ENCODE data around the gene NR1I3. TPM values are rescaled to one million over a fixed set of nuclear protein-coding genes. Genes with fewer than 3 reads are reported as not detected.

NR1I3 gene
- total and polyA plus RNA-seq, 2 of the 13 experiments (the other 11 are each of a cell fraction or from before 2014, with no cell fraction given), result 0.62 to 0.95 TPM

DNA sequence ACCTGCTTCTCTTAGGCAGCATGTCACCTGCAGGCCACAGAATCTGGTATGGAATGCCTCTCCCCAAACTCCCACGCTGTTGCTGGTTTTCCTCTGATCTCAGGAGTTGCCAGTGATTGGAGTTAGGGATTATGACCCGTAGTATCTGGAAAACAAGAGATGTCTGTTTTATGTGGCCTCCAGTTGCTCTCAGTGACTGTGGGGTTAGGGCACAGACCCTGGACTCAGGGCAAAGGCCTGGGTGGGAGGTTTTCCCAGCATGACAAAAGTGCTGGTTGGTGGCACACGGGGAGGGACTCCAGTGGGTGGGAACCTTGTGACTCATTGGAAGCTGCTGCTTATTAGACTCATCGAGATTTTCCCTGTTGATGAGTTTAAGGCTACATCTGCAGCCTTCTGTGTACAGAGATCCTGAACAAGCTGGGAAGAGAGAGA, at the start of gene NR1I3 (continued):
- TF ChIP-seq ZMYM3 (CRISPR knock-in tag; IDR thresholded peaks at IDR 0.05) (peak; percentile 45; the same call in 1 of the 2 replicates), ZNF12 (CRISPR knock-in tag; IDR thresholded peaks at IDR 0.05) (no peak), PHF8 (CRISPR knock-in tag; IDR thresholded peaks at IDR 0.05) (no peak), SNAPC2 (CRISPR knock-in tag; IDR thresholded peaks at IDR 0.05) (no peak), FIP1L1 (IDR thresholded peaks at IDR 0.05; ENCODE audit: borderline replicate concordance, insufficient read depth, low read depth, low read length) (no peak), BRD4 (CRISPR knock-in tag; IDR thresholded peaks at IDR 0.05) (no peak), SP5 (CRISPR knock-in tag; IDR thresholded peaks at IDR 0.05; ENCODE audit: borderline replicate concordance, low read depth) (peak; percentile 75; the same call in 1 of the 2 replicates), ARNT2 (CRISPR knock-in tag; IDR thresholded peaks at IDR 0.05; ENCODE audit: low read depth) (no peak), NCOA1 (CRISPR knock-in tag; IDR thresholded peaks at IDR 0.05) (no peak), GFI1 (CRISPR knock-in tag; IDR thresholded peaks at IDR 0.05; ENCODE audit: borderline replicate concordance) (peak; percentile 91), ZNF556 (CRISPR knock-in tag; IDR thresholded peaks at IDR 0.05; ENCODE audit: borderline replicate concordance) (peak; percentile 52; the same call in 1 of the 2 replicates), RELA (CRISPR knock-in tag; IDR thresholded peaks at IDR 0.05) (no peak), KAT7 (CRISPR knock-in tag; IDR thresholded peaks at IDR 0.05; ENCODE audit: borderline replicate concordance) (no peak), NFIC (IDR thresholded peaks at IDR 0.05; ENCODE audit: low read length) (no peak), ETV6 (CRISPR knock-in tag; conservative IDR thresholded peaks at IDR 0.05) (no peak), ZC3H4 (CRISPR knock-in tag; IDR thresholded peaks at IDR 0.05; ENCODE audit: borderline replicate concordance) (no peak), ZNF121 (CRISPR knock-in tag; IDR thresholded peaks at IDR 0.05) (no peak), ARID2 (CRISPR knock-in tag; IDR thresholded peaks at IDR 0.05; ENCODE audit: borderline replicate concordance) (no peak), MEIS1 (CRISPR knock-in tag; IDR thresholded peaks at IDR 0.05; ENCODE audit: borderline replicate concordance) (no peak), PHF5A (CRISPR knock-in tag; IDR thresholded peaks at IDR 0.05; ENCODE audit: low read depth, unreplicated experiment) (peak; percentile 40), GATAD2A (CRISPR knock-in tag; IDR thresholded peaks at IDR 0.05) (peak; percentile 86), CBX2 (IDR thresholded peaks at IDR 0.05; ENCODE audit: low read depth, low read length) (no peak), CBX2 (CRISPR knock-in tag; IDR thresholded peaks at IDR 0.05; ENCODE audit: low read depth) (no peak), MAFG (CRISPR knock-in tag; IDR thresholded peaks at IDR 0.05) (no peak), CBFB (CRISPR knock-in tag; IDR thresholded peaks at IDR 0.05) (no peak), ZNF773 (CRISPR knock-in tag; IDR thresholded peaks at IDR 0.05; ENCODE audit: borderline replicate concordance) (no peak), ZBTB42 (CRISPR knock-in tag; IDR thresholded peaks at IDR 0.05) (no peak), DMAP1 (CRISPR knock-in tag; IDR thresholded peaks at IDR 0.05) (no peak), NFKBIZ (CRISPR knock-in tag; IDR thresholded peaks at IDR 0.05) (no peak), ZNF552 (CRISPR knock-in tag; IDR thresholded peaks at IDR 0.05; ENCODE audit: borderline replicate concordance) (no peak), ELF3 (CRISPR knock-in tag; IDR thresholded peaks at IDR 0.05) (no peak), DR1 (CRISPR knock-in tag; IDR thresholded peaks at IDR 0.05) (no peak)
- TF ChIP-seq, protein P1, sequence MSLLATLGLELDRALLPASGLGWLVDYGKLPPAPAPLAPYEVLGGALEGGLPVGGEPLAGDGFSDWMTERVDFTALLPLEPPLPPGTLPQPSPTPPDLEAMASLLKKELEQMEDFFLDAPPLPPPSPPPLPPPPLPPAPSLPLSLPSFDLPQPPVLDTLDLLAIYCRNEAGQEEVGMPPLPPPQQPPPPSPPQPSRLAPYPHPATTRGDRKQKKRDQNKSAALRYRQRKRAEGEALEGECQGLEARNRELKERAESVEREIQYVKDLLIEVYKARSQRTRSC (CRISPR knock-in tag; IDR thresholded peaks at IDR 0.05; ENCODE audit: low read depth), result no peak
- TF ChIP-seq, protein P2, sequence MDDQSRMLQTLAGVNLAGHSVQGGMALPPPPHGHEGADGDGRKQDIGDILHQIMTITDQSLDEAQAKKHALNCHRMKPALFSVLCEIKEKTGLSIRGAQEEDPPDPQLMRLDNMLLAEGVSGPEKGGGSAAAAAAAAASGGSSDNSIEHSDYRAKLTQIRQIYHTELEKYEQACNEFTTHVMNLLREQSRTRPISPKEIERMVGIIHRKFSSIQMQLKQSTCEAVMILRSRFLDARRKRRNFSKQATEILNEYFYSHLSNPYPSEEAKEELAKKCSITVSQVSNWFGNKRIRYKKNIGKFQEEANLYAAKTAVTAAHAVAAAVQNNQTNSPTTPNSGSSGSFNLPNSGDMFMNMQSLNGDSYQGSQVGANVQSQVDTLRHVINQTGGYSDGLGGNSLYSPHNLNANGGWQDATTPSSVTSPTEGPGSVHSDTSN (CRISPR knock-in tag; IDR thresholded peaks at IDR 0.05; ENCODE audit: borderline replicate concordance), result no peak
